ENCODE data around the gene ARID1B.
A peak's percentile ranks its signal among the peaks of the same experiment; 100 is the strongest.

Gene ARID1B

GRCh38 chr6:156909212-156910010 is 132.2 kb downstream of the ARID1B start:
- no peaks in the 10 kb centered on the region for H3K27me3 Mint-ChIP-seq
- H3K9me3 Mint-ChIP-seq = no peaks in the 10 kb centered on the region
- H3K4me3 Mint-ChIP-seq = no peak overlapping the region
- H3K36me3 Mint-ChIP-seq (ENCODE audit: low read depth) = peaks cover 32% of the 10 kb centered on the region
- no peak overlapping the region for H3K27ac Mint-ChIP-seq
- peaks cover 61% of the 10 kb centered on the region for H3K4me1 Mint-ChIP-seq (ENCODE audit: low read depth)
- DNase-seq = no peak

- Mint-ChIP-seq H3K4me1 (ENCODE audit: low read depth) (peaks cover 64% of the 10 kb centered on the region), H3K27me3 (no peaks in the 10 kb centered on the region), H3K27ac (no peak overlapping the region), H3K36me3 (ENCODE audit: low read depth) (peaks cover 31% of the 10 kb centered on the region), H3K4me3 (no peak overlapping the region), H3K9me3 (no peaks in the 10 kb centered on the region)
- DNase-seq = no peak
These were observed 132.8 kb downstream of the ARID1B start for GRCh38 chr6:156910011-156910334.

GRCh38 chr6:156910938-156911337 is 133.8 kb downstream of the ARID1B start:
- no peak for DNase-seq
- H3K27ac Mint-ChIP-seq = no peak overlapping the region
- peaks cover 27% of the 10 kb centered on the region for H3K36me3 Mint-ChIP-seq (ENCODE audit: low read depth)
- no peak overlapping the region for H3K4me3 Mint-ChIP-seq
- peaks cover 63% of the 10 kb centered on the region for H3K4me1 Mint-ChIP-seq (ENCODE audit: low read depth)
- no peaks in the 10 kb centered on the region for H3K9me3 Mint-ChIP-seq
- no peaks in the 10 kb centered on the region for H3K27me3 Mint-ChIP-seq

- peak overlapping the region; percentile 14 for H3K27ac Mint-ChIP-seq
- no peaks in the 10 kb centered on the region for H3K9me3 Mint-ChIP-seq
- no peaks in the 10 kb centered on the region for H3K27me3 Mint-ChIP-seq
- H3K36me3 Mint-ChIP-seq (ENCODE audit: low read depth) = peaks cover 28% of the 10 kb centered on the region
- DNase-seq = no peak
- peaks cover 68% of the 10 kb centered on the region for H3K4me1 Mint-ChIP-seq (ENCODE audit: low read depth)
- H3K4me3 Mint-ChIP-seq = no peak overlapping the region
These were observed 134.4 kb downstream of the ARID1B start for GRCh38 chr6:156911581-156911980.

GRCh38 chr6:156912431-156912830 is 135.3 kb downstream of the ARID1B start:
- Mint-ChIP-seq H3K36me3 (ENCODE audit: low read depth) (peaks cover 22% of the 10 kb centered on the region), H3K4me3 (no peak overlapping the region), H3K9me3 (no peaks in the 10 kb centered on the region), H3K4me1 (ENCODE audit: low read depth) (peaks cover 71% of the 10 kb centered on the region), H3K27me3 (no peaks in the 10 kb centered on the region), H3K27ac (no peak overlapping the region)
- DNase-seq = no peak

- H3K36me3 Mint-ChIP-seq (ENCODE audit: low read depth) = peaks cover 15% of the 10 kb centered on the region
- H3K4me3 Mint-ChIP-seq = no peak overlapping the region
- H3K4me1 Mint-ChIP-seq (ENCODE audit: low read depth) = peaks cover 71% of the 10 kb centered on the region
- no peaks in the 10 kb centered on the region for H3K9me3 Mint-ChIP-seq
- no peak for DNase-seq
- H3K27me3 Mint-ChIP-seq = no peaks in the 10 kb centered on the region
- no peak overlapping the region for H3K27ac Mint-ChIP-seq
These were observed 137.0 kb downstream of the ARID1B start for GRCh38 chr6:156914181-156914580.

GRCh38 chr6:156916130-156916801 is 139.1 kb downstream of the ARID1B start:
- H3K36me3 Mint-ChIP-seq (ENCODE audit: low read depth) = peaks cover 12% of the 10 kb centered on the region
- H3K27ac Mint-ChIP-seq = peak overlapping the region; percentile 20
- no peak overlapping the region for H3K4me3 Mint-ChIP-seq
- DNase-seq = no peak
- H3K4me1 Mint-ChIP-seq (ENCODE audit: low read depth) = peaks cover 65% of the 10 kb centered on the region
- H3K27me3 Mint-ChIP-seq = no peaks in the 10 kb centered on the region
- no peaks in the 10 kb centered on the region for H3K9me3 Mint-ChIP-seq

GRCh38 chr6:156917213-156917612 is 140.0 kb downstream of the ARID1B start:
- Mint-ChIP-seq H3K27me3 (no peaks in the 10 kb centered on the region), H3K4me3 (no peak overlapping the region), H3K9me3 (no peaks in the 10 kb centered on the region), H3K4me1 (ENCODE audit: low read depth) (peaks cover 62% of the 10 kb centered on the region), H3K27ac (peak overlapping the region; percentile 12), H3K36me3 (ENCODE audit: low read depth) (peaks cover 16% of the 10 kb centered on the region)
- no peak for DNase-seq

GRCh38 chr6:156918647-156919046 is 141.5 kb downstream of the ARID1B start:
- H3K9me3 Mint-ChIP-seq = no peaks in the 10 kb centered on the region
- H3K27ac Mint-ChIP-seq = no peak overlapping the region
- peaks cover 59% of the 10 kb centered on the region for H3K4me1 Mint-ChIP-seq (ENCODE audit: low read depth)
- H3K27me3 Mint-ChIP-seq = no peaks in the 10 kb centered on the region
- no peak overlapping the region for H3K4me3 Mint-ChIP-seq
- H3K36me3 Mint-ChIP-seq (ENCODE audit: low read depth) = peaks cover 14% of the 10 kb centered on the region
- no peak for DNase-seq

GRCh38 chr6:156919370-156919769 is 142.2 kb downstream of the ARID1B start:
- DNase-seq = no peak
- Mint-ChIP-seq H3K36me3 (ENCODE audit: low read depth) (peaks cover 14% of the 10 kb centered on the region), H3K27ac (no peak overlapping the region), H3K4me1 (ENCODE audit: low read depth) (peaks cover 57% of the 10 kb centered on the region), H3K27me3 (no peaks in the 10 kb centered on the region), H3K4me3 (no peak overlapping the region), H3K9me3 (no peaks in the 10 kb centered on the region)

GRCh38 chr6:156919814-156920369 is 142.7 kb downstream of the ARID1B start:
- H3K27ac Mint-ChIP-seq = peak overlapping the region; percentile 29
- no peaks in the 10 kb centered on the region for H3K27me3 Mint-ChIP-seq
- H3K9me3 Mint-ChIP-seq = no peaks in the 10 kb centered on the region
- H3K4me3 Mint-ChIP-seq = no peak overlapping the region
- peaks cover 57% of the 10 kb centered on the region for H3K4me1 Mint-ChIP-seq (ENCODE audit: low read depth)
- no peak for DNase-seq
- peaks cover 14% of the 10 kb centered on the region for H3K36me3 Mint-ChIP-seq (ENCODE audit: low read depth)

- H3K36me3 Mint-ChIP-seq (ENCODE audit: low read depth) = peaks cover 25% of the 10 kb centered on the region
- H3K4me1 Mint-ChIP-seq (ENCODE audit: low read depth) = peaks cover 68% of the 10 kb centered on the region
- no peak for DNase-seq
- H3K4me3 Mint-ChIP-seq = no peak overlapping the region
- no peak overlapping the region for H3K27ac Mint-ChIP-seq
- H3K27me3 Mint-ChIP-seq = no peaks in the 10 kb centered on the region
- H3K9me3 Mint-ChIP-seq = no peaks in the 10 kb centered on the region
These were observed 147.1 kb downstream of the ARID1B start for GRCh38 chr6:156924246-156924645.

- Mint-ChIP-seq H3K9me3 (no peaks in the 10 kb centered on the region), H3K4me3 (no peak overlapping the region), H3K27ac (no peak overlapping the region), H3K36me3 (ENCODE audit: low read depth) (peaks cover 32% of the 10 kb centered on the region), H3K4me1 (ENCODE audit: low read depth) (peaks cover 68% of the 10 kb centered on the region), H3K27me3 (no peaks in the 10 kb centered on the region)
- DNase-seq = no peak
These were observed 147.8 kb downstream of the ARID1B start for GRCh38 chr6:156925026-156925425.

- H3K4me3 Mint-ChIP-seq = no peak overlapping the region
- no peaks in the 10 kb centered on the region for H3K9me3 Mint-ChIP-seq
- H3K27ac Mint-ChIP-seq = no peak overlapping the region
- no peak for DNase-seq
- H3K36me3 Mint-ChIP-seq (ENCODE audit: low read depth) = peaks cover 35% of the 10 kb centered on the region
- H3K27me3 Mint-ChIP-seq = no peaks in the 10 kb centered on the region
- peaks cover 69% of the 10 kb centered on the region for H3K4me1 Mint-ChIP-seq (ENCODE audit: low read depth)
These were observed 148.8 kb downstream of the ARID1B start for GRCh38 chr6:156925718-156926607.

All from activated T-cell treated with anti-CD3 and anti-CD28 coated beads, Interleukin-2, amount 50 U/mL, for 24 hours (primary cell).